ENCODE results near the gene ZNF438.

Gene ZNF438

DNA sequence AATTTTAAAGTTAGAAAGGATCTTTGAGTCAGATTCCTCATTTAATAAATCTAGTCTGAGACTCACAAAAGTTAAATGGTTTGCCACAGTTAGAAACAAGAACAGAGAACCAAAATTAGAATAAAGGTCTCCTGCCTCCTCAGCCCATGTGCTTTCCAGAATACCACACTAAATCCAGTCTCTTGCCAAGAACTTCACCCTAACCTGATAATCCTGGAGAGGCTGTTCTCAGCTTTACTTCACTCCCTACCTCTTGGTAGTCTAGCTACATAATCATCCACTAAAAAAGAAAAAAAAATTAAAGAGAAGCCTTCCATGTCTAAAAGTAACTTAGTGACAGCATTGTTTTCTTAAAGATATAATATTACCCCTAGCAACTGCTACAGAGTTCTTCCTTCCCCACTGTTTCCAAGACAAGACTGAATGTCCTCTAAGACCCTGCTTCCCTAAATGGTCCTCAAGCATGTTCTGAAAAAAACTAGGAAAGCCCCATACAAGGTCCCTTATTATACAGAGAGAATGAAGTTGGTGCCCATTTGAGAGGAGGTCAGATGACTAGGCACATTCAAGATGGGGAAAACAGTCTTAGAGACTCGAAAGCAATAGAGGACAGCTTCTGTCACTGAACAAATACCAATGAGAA, 56.8 kb downstream of the ZNF438 start:
- DNase-seq (ENCODE audit: low read depth): no peak
- TF ChIP-seq, protein P1, sequence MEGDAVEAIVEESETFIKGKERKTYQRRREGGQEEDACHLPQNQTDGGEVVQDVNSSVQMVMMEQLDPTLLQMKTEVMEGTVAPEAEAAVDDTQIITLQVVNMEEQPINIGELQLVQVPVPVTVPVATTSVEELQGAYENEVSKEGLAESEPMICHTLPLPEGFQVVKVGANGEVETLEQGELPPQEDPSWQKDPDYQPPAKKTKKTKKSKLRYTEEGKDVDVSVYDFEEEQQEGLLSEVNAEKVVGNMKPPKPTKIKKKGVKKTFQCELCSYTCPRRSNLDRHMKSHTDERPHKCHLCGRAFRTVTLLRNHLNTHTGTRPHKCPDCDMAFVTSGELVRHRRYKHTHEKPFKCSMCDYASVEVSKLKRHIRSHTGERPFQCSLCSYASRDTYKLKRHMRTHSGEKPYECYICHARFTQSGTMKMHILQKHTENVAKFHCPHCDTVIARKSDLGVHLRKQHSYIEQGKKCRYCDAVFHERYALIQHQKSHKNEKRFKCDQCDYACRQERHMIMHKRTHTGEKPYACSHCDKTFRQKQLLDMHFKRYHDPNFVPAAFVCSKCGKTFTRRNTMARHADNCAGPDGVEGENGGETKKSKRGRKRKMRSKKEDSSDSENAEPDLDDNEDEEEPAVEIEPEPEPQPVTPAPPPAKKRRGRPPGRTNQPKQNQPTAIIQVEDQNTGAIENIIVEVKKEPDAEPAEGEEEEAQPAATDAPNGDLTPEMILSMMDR (IDR thresholded peaks at IDR 0.05; ENCODE audit: low read depth, low read length): no peak
- TF ChIP-seq POLR2A (IDR thresholded peaks at IDR 0.05; ENCODE audit: extremely low read depth, insufficient read length) (no peak), MYC (IDR thresholded peaks at IDR 0.05; ENCODE audit: low read depth, low read length) (no peak)
- TF ChIP-seq, protein P2, sequence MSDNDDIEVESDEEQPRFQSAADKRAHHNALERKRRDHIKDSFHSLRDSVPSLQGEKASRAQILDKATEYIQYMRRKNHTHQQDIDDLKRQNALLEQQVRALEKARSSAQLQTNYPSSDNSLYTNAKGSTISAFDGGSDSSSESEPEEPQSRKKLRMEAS (IDR thresholded peaks at IDR 0.05; ENCODE audit: low read depth, low read length): no peak
- H3K4me3 ChIP-seq (ENCODE audit: low read depth, low read length): no peak overlapping the region

DNA sequence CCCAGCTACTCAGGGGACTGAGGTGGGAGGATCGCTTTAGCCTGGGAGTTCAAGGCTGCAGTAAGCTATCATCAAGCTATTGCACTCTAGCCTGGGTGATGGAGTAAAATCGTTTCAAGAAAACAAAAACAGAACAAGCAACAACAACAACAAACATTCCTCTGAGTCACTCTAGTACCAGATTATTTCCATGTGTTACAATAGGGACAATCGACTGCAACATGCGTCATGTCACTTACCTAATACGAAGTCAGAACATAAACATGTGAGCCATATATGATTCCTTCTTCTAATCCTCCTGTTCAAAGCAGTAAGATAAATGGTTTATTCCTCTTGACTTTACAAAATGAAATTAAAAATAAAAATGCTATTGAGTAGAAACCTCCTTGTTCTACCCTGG, 57.3 kb downstream of the ZNF438 start:
- no peak overlapping the region for H3K4me3 ChIP-seq (ENCODE audit: low read depth, low read length)
- DNase-seq (ENCODE audit: low read depth): no peak
- TF ChIP-seq POLR2A (IDR thresholded peaks at IDR 0.05; ENCODE audit: extremely low read depth, insufficient read length) (no peak), MYC (IDR thresholded peaks at IDR 0.05; ENCODE audit: low read depth, low read length) (no peak)
- TF ChIP-seq, protein P2 (IDR thresholded peaks at IDR 0.05; ENCODE audit: low read depth, low read length): no peak
- TF ChIP-seq, protein P1 (IDR thresholded peaks at IDR 0.05; ENCODE audit: low read depth, low read length): no peak

DNA sequence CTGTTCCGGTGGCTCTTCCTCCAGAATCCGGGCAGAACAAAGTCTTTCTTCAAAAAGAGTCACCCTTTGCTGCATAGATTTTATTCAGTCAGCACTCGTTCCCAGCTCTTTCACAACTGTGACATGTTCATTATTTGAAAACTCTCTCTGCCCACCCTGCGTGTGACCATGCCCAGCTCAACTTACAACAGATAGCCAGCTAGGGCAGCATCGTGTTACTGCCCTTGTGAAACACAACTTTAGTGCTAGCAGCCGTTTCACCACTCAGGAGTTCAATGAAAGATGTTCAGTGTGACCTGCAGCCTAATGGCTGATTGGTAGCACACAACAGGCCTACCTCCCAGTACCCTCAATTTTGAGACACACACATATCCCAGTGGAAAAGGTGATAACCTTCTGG, 57.9 kb downstream of the ZNF438 start:
- H3K4me3 ChIP-seq (ENCODE audit: low read depth, low read length): no peak overlapping the region
- TF ChIP-seq POLR2A (IDR thresholded peaks at IDR 0.05; ENCODE audit: extremely low read depth, insufficient read length): no peak
- TF ChIP-seq, protein P2 (IDR thresholded peaks at IDR 0.05; ENCODE audit: low read depth, low read length): no peak
- TF ChIP-seq, protein P1 (IDR thresholded peaks at IDR 0.05; ENCODE audit: low read depth, low read length): no peak
- no peak for DNase-seq (ENCODE audit: low read depth)

DNA sequence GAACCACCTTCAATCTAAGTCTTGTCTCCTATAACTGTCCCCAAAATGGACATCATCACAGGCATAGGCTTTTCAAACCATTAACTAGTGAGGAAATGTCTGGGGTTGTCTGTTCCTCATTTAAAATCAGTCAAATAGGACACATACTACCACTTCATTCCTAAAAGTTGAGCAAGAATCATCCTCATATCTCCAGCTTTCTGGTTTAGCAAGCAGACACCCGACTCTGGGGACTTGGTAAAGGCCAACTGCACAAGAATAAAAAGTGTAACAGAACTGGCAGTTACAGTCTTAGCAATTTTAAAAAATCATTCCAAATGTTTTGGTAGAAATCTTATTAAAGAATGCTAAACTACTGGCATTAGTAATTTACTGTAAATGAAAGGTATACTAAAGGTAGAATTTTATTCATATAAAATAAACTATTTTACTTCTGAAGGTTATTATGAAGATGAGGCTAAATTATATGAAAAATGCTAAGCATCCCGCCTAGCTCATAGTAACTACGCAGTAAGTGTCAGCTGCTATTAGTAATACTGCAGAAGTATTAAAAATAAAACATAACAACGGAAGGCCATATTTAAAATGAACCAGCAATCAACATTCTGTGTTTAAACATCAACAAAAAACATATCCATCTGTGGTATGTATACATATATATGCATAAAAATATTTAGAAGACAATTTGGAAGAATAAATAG, 60.8 kb downstream of the ZNF438 start:
- DNase-seq (ENCODE audit: low read depth): peak; percentile 35
- no peak overlapping the region for H3K4me3 ChIP-seq (ENCODE audit: low read depth, low read length)
- TF ChIP-seq, protein P1 (IDR thresholded peaks at IDR 0.05; ENCODE audit: low read depth, low read length): no peak
- TF ChIP-seq, protein P2 (IDR thresholded peaks at IDR 0.05; ENCODE audit: low read depth, low read length): no peak
- TF ChIP-seq MYC (IDR thresholded peaks at IDR 0.05; ENCODE audit: low read depth, low read length) (no peak), POLR2A (IDR thresholded peaks at IDR 0.05; ENCODE audit: extremely low read depth, insufficient read length) (no peak)

DNA sequence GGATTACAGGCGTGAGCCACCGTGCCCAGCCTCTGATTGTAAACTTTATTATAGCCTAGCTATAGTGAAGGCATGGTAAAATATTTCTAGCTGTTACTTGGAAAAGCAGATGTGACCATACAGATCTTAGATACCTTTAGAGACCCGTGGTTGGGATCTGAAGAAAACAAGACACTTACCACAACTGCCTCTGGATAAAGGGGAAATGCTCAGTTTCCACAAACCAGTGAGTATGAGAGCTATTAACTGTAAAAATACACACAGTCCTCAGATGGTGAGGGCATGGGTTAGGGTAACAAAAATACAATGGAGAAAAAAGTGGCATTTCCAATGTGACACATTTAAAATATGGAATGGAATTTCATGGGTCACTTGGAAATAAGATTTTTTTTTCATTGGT, 63.0 kb downstream of the ZNF438 start:
- H3K4me3 ChIP-seq (ENCODE audit: low read depth, low read length): no peak overlapping the region
- DNase-seq (ENCODE audit: low read depth): peak; percentile 37
- TF ChIP-seq, protein P1 (IDR thresholded peaks at IDR 0.05; ENCODE audit: low read depth, low read length): no peak
- no peak for TF ChIP-seq MYC (IDR thresholded peaks at IDR 0.05; ENCODE audit: low read depth, low read length)
- TF ChIP-seq, protein P2 (IDR thresholded peaks at IDR 0.05; ENCODE audit: low read depth, low read length): no peak
- no peak for TF ChIP-seq POLR2A (IDR thresholded peaks at IDR 0.05; ENCODE audit: extremely low read depth, insufficient read length)

Data from NB4 (cell line).